ENCODE results near the gene KRTAP4-3. TPM values are rescaled to one million over a fixed set of nuclear protein-coding genes. Genes with fewer than 3 reads are reported as not detected.
"Not testable (repeated sequence)": the region's sequence is repeated elsewhere in the genome, so short reads cannot be mapped to it uniquely, and the experiment has no call there.

KRTAP4-3 gene
- total RNA-seq, 1 donor from 2014 or later: not detected

GRCh38 chr17:41153856-41154255 is 14.2 kb downstream of the KRTAP4-3 start:
- H3K27me3 Mint-ChIP-seq (ENCODE audit: unreplicated experiment): no peaks in the 10 kb centered on the region
- no peaks in the 10 kb centered on the region for H3K36me3 Mint-ChIP-seq (ENCODE audit: low read depth, unreplicated experiment)
- H3K27ac Mint-ChIP-seq (ENCODE audit: unreplicated experiment): no peak overlapping the region
- no peak for DNase-seq (ENCODE audit: low spot score)
- H3K4me3 Mint-ChIP-seq (ENCODE audit: unreplicated experiment): no peak overlapping the region
- H3K4me1 Mint-ChIP-seq (ENCODE audit: unreplicated experiment): no peaks in the 10 kb centered on the region
- H3K9me3 Mint-ChIP-seq (ENCODE audit: unreplicated experiment): no peaks in the 10 kb centered on the region
- no peak for TF ChIP-seq CTCF (IDR thresholded peaks at IDR 0.05; ENCODE audit: unreplicated experiment)

GRCh38 chr17:41151525-41151924 is 16.5 kb downstream of the KRTAP4-3 start:
- H3K4me3 Mint-ChIP-seq (ENCODE audit: unreplicated experiment): no peak overlapping the region
- TF ChIP-seq CTCF (IDR thresholded peaks at IDR 0.05; ENCODE audit: unreplicated experiment): no peak
- H3K27me3 Mint-ChIP-seq (ENCODE audit: unreplicated experiment): no peaks in the 10 kb centered on the region

GRCh38 chr17:41150026-41150425 is 18.0 kb downstream of the KRTAP4-3 start:
- Mint-ChIP-seq H3K4me1 (ENCODE audit: unreplicated experiment) (peaks cover 7% of the 10 kb centered on the region), H3K36me3 (ENCODE audit: low read depth, unreplicated experiment) (no peaks in the 10 kb centered on the region), H3K9me3 (ENCODE audit: unreplicated experiment) (no peaks in the 10 kb centered on the region), H3K27me3 (ENCODE audit: unreplicated experiment) (peaks cover under 1% of the 10 kb centered on the region), H3K4me3 (ENCODE audit: unreplicated experiment) (no peak overlapping the region), H3K27ac (ENCODE audit: unreplicated experiment) (no peak overlapping the region)
- no peak for DNase-seq (ENCODE audit: low spot score)
- no peak for TF ChIP-seq CTCF (IDR thresholded peaks at IDR 0.05; ENCODE audit: unreplicated experiment)

More at GRCh38 chr17:41151525-41151924, 16.5 kb downstream of the KRTAP4-3 start:
- H3K4me1 Mint-ChIP-seq (ENCODE audit: unreplicated experiment): no peaks in the 10 kb centered on the region
- no peaks in the 10 kb centered on the region for H3K36me3 Mint-ChIP-seq (ENCODE audit: low read depth, unreplicated experiment)
- no peaks in the 10 kb centered on the region for H3K9me3 Mint-ChIP-seq (ENCODE audit: unreplicated experiment)
- no peak for DNase-seq (ENCODE audit: low spot score)
- no peak overlapping the region for H3K27ac Mint-ChIP-seq (ENCODE audit: unreplicated experiment)

- TF ChIP-seq CTCF (IDR thresholded peaks at IDR 0.05; ENCODE audit: unreplicated experiment): no peak
- Mint-ChIP-seq H3K36me3 (ENCODE audit: low read depth, unreplicated experiment) (no peaks in the 10 kb centered on the region), H3K4me3 (ENCODE audit: unreplicated experiment) (no peak within 1 kb of the TSS), H3K27ac (ENCODE audit: unreplicated experiment) (no peak within 1 kb of the TSS), H3K27me3 (ENCODE audit: unreplicated experiment) (peaks cover 1% of the 10 kb centered on the region), H3K9me3 (ENCODE audit: unreplicated experiment) (no peaks in the 10 kb centered on the region), H3K4me1 (ENCODE audit: unreplicated experiment) (peaks cover 7% of the 10 kb centered on the region)
- no peak for DNase-seq (ENCODE audit: low spot score)
Measured at GRCh38 chr17:41149652-41149985, 18.4 kb downstream of the KRTAP4-3 start, which contains the start of gene KRTAP4-5. Gene KRTAP4-5, minus strand, starts transcription at chr17:41149825. Its CDS starts 58 bp downstream, at chr17:41149767.

- not testable (repeated sequence) for DNase-seq (ENCODE audit: low spot score); H3K27ac Mint-ChIP-seq (ENCODE audit: unreplicated experiment); H3K4me1 Mint-ChIP-seq (ENCODE audit: unreplicated experiment); H3K4me3 Mint-ChIP-seq (ENCODE audit: unreplicated experiment); H3K27me3 Mint-ChIP-seq (ENCODE audit: unreplicated experiment); H3K36me3 Mint-ChIP-seq (ENCODE audit: low read depth, unreplicated experiment); H3K9me3 Mint-ChIP-seq (ENCODE audit: unreplicated experiment)
Measured at GRCh38 chr17:41148971-41149651, 18.9 kb downstream of the KRTAP4-3 start.

All from endothelial cell (in vitro differentiated cells).